NT2/D1 (cell line): ENCODE results near the gene BCL2.

ENCODE experiments used
- SUZ12 ChIP-seq: IDR thresholded peaks from 2 replicates; pipeline ENCODE4 v1.6.1; 2011; ENCODE audit not compliant: insufficient read length, insufficient read depth; ENCODE audit errors: extremely low read depth
- YY1 ChIP-seq: IDR thresholded peaks from 2 replicates; pipeline ENCODE4 v1.6.1; 2011; ENCODE audit not compliant: insufficient read length, insufficient read depth
- ZNF274 ChIP-seq: IDR thresholded peaks from 2 replicates; pipeline ENCODE4 v1.6.1; 2011; ENCODE audit warnings: mild to moderate bottlenecking, low read depth, low read length

DNA sequence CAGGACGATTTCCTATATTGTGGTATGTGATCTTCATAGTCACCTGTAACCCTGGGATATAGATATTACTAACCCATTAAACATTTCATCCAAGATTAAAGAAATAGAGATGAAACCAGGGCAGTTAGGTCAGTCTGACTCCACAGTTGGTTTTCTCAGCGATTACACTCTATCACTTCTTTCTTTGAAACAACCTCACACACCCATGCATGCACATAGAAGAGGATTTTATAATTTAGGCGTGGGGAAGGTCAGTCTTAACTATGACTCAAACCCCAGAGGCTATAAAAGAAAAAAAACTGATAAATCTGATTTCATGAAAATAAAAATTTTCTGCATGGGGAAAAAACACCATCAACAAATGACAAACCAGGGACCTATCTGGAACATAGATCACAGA is 54.2 kb downstream of the BCL2 start:
- TF ChIP-seq ZNF274 = no peak
- no peak for TF ChIP-seq YY1
- no peak for TF ChIP-seq SUZ12
